Measurements from ENCODE around the gene RXFP1.

The RXFP1 gene

DNA sequence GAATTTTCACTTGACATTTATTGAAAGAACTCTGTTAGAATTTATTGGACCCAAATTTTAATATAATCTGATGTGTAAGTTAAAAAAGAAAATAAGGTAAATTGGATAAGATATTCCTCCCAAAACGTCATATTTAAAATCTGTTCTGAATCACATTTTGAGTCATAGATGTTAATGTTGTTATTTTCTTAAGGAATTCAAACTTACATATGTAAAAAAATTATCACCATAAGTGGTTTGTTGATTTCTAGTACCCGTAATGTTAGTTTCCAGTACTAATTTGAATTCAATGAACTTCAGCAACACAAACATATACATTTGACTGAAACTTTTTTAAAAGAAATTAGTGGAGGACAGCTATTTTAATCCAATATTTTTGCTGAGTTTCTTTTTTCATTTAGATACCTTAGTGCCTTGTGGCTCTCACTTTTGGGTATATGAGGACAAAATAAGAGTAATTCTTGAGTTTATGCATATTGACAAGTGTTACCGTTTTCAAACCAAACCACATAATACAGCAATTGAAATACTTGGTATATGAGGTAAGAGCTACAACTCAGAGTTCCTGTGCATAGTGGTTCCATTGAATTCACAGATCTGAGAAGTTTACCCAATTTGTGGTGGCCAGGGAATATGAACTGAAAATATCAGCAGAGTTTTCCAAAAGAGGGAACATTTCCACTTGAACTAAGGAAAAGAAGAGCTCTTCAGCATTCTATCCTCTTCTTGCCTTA lies 78.2 kb downstream of the RXFP1 start:
- TF ChIP-seq JUND (IDR thresholded peaks at IDR 0.05; ENCODE audit: low read depth), result no peak
- in situ Hi-C loops (cut with HindIII; ENCODE audit: low pct_unique_long_range_greater_than_20kb, low sequenced_read_pairs), result no loop called here
- DNase-seq (ENCODE audit: low read depth in 1 of 2, low spot score in 1 of 2), result no peak

GRCh38 chr4:158604369-158604768 lies 82.7 kb downstream of the RXFP1 start:
- DNase-seq (ENCODE audit: low read depth in 1 of 2, low spot score in 1 of 2), result no peak
- in situ Hi-C loops (cut with HindIII; ENCODE audit: low pct_unique_long_range_greater_than_20kb, low sequenced_read_pairs), result no loop called here
- TF ChIP-seq JUND (IDR thresholded peaks at IDR 0.05; ENCODE audit: low read depth), result no peak

- in situ Hi-C loops (cut with HindIII; ENCODE audit: low pct_unique_long_range_greater_than_20kb, low sequenced_read_pairs), result no loop called here
- no peak for TF ChIP-seq JUND (IDR thresholded peaks at IDR 0.05; ENCODE audit: low read depth)
- no peak for DNase-seq (ENCODE audit: low read depth in 1 of 2, low spot score in 1 of 2)
Observed at GRCh38 chr4:158605393-158605792, 83.7 kb downstream of the RXFP1 start.

- DNase-seq (ENCODE audit: low read depth in 1 of 2, low spot score in 1 of 2), result no peak
- no peak for TF ChIP-seq JUND (IDR thresholded peaks at IDR 0.05; ENCODE audit: low read depth)
- in situ Hi-C loops (cut with HindIII; ENCODE audit: low pct_unique_long_range_greater_than_20kb, low sequenced_read_pairs), result no loop called here
Observed at GRCh38 chr4:158606969-158607368, 85.3 kb downstream of the RXFP1 start.

DNA sequence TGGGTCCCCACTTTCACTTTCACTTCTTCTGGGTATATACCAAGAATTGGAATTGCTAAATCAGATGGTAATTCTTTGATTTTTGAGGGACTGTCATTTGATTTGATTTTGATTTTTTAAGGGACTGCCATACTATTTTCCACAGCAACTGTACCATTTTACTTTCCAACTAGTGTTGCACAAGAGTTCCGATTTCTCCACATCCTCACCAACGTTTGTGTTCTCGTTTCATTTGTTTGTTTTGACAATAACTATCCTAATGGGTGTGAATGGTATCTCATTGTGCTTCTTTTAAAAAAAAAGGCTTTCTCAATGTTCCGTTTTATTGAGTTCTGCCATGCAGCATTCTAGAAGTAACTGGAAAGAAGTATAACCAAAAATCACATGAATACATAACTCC lies 87.4 kb downstream of the RXFP1 start:
- no peak for TF ChIP-seq JUND (IDR thresholded peaks at IDR 0.05; ENCODE audit: low read depth)
- no peak for DNase-seq (ENCODE audit: low read depth in 1 of 2, low spot score in 1 of 2)
- in situ Hi-C loops (cut with HindIII; ENCODE audit: low pct_unique_long_range_greater_than_20kb, low sequenced_read_pairs), result no loop called here

- no peak for DNase-seq (ENCODE audit: low read depth in 1 of 2, low spot score in 1 of 2)
- TF ChIP-seq JUND (IDR thresholded peaks at IDR 0.05; ENCODE audit: low read depth), result no peak
- in situ Hi-C loops (cut with HindIII; ENCODE audit: low pct_unique_long_range_greater_than_20kb, low sequenced_read_pairs), result no loop called here
Observed at GRCh38 chr4:158610790-158611189, 89.1 kb downstream of the RXFP1 start.

DNA sequence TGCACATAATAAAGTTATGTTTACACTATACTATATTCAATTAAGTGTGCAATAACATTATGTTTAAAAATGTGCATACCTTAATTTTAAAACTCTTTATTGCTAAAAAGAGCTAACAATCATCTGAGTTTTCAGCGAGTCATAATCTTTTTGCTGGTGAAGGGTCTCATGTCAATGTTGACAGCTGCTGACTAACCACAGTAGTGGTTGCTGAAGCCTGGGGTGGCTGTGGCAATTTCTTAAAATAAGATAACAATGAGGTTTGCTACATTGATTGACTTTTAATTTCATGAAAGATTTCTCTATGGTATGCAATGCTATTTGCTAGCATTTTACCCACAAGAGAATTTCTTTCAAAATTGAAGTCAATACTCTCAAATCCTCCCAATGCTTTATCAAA lies 91.4 kb downstream of the RXFP1 start:
- no peak for TF ChIP-seq JUND (IDR thresholded peaks at IDR 0.05; ENCODE audit: low read depth)

DNA sequence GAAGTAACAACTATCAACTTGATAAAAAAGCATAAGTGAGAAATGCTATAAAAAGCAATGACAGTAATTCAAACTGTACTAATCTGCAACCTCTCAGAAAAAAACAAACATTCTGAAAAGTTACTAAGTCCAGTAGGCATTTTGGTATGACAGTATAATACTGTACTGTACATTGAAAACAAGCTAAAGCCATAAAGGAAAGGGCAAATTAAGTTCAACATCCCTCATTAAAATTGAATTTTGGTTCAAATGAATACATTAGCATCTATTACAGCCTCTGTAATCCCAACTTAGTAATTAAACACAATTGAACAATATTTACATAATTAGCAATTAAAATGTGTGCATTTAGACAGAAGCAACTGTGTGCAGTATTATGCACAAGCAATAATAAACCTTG lies 96.3 kb downstream of the RXFP1 start:
- no peak for DNase-seq (ENCODE audit: low read depth in 1 of 2, low spot score in 1 of 2)
- TF ChIP-seq JUND (IDR thresholded peaks at IDR 0.05; ENCODE audit: low read depth), result no peak
- in situ Hi-C loops (cut with HindIII; ENCODE audit: low pct_unique_long_range_greater_than_20kb, low sequenced_read_pairs), result no loop called here

More for the DNA sequence above, 91.4 kb downstream of the RXFP1 start:
- DNase-seq (ENCODE audit: low read depth in 1 of 2, low spot score in 1 of 2), result no peak
- in situ Hi-C loops (cut with HindIII; ENCODE audit: low pct_unique_long_range_greater_than_20kb, low sequenced_read_pairs), result no loop called here

- DNase-seq (ENCODE audit: low read depth in 1 of 2, low spot score in 1 of 2), result no peak
- TF ChIP-seq JUND (IDR thresholded peaks at IDR 0.05; ENCODE audit: low read depth), result no peak
- in situ Hi-C loops (cut with HindIII; ENCODE audit: low pct_unique_long_range_greater_than_20kb, low sequenced_read_pairs), result no loop called here
Observed at GRCh38 chr4:158621729-158622128, 100.0 kb downstream of the RXFP1 start.

- TF ChIP-seq JUND (IDR thresholded peaks at IDR 0.05; ENCODE audit: low read depth), result no peak
- DNase-seq (ENCODE audit: low read depth in 1 of 2, low spot score in 1 of 2), result no peak
- in situ Hi-C loops (cut with HindIII; ENCODE audit: low pct_unique_long_range_greater_than_20kb, low sequenced_read_pairs), result no loop called here
Observed at GRCh38 chr4:158622251-158622650, 100.6 kb downstream of the RXFP1 start.

GRCh38 chr4:158624889-158625478 lies 103.3 kb downstream of the RXFP1 start:
- no peak for TF ChIP-seq JUND (IDR thresholded peaks at IDR 0.05; ENCODE audit: low read depth)
- in situ Hi-C loops (cut with HindIII; ENCODE audit: low pct_unique_long_range_greater_than_20kb, low sequenced_read_pairs), result no loop called here
- DNase-seq (ENCODE audit: low read depth in 1 of 2, low spot score in 1 of 2), result peak in 1 of 2 experiments; percentile 70

GRCh38 chr4:158625544-158625943 lies 103.9 kb downstream of the RXFP1 start:
- TF ChIP-seq JUND (IDR thresholded peaks at IDR 0.05; ENCODE audit: low read depth), result no peak
- in situ Hi-C loops (cut with HindIII; ENCODE audit: low pct_unique_long_range_greater_than_20kb, low sequenced_read_pairs), result no loop called here
- no peak for DNase-seq (ENCODE audit: low read depth in 1 of 2, low spot score in 1 of 2)

DNA sequence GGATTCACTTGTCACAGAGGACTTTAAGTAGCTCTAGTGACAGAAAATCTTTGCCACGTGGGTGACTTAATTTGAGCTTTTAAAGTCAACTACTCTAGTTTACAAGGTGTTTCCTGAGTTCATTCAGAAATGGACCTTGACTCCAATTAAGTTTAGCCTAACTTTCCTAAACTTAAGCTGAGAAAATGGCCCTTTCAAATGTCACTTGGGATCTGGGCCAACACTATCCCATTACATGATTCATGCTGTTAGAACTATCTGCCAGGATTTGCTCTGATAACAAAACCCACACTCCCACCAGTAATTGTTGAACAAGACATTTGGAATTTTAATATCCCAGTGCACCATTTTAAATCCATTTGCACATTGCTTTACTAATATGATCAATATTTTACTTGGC lies 109.2 kb downstream of the RXFP1 start:
- in situ Hi-C loops (cut with HindIII; ENCODE audit: low pct_unique_long_range_greater_than_20kb, low sequenced_read_pairs), result no loop called here
- TF ChIP-seq JUND (IDR thresholded peaks at IDR 0.05; ENCODE audit: low read depth), result no peak
- DNase-seq (ENCODE audit: low read depth in 1 of 2, low spot score in 1 of 2), result no peak

DNA sequence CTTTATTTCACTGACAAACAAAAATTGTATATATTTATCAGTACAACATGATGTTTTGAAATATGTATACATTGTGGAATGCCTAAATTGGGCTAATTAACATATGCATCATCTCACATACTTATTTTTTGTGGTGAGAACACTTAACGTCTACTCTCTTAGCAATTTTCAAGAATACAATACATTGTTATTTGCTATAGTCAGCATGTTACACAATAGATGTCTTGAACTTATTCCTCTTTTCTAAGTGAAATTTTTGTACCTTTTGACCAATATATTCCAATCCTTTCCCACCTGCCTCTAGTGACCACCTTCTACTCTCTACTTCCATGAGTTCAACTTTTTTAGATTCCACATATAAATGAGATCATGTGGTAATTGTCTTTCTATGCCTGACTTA lies 114.9 kb downstream of the RXFP1 start:
- in situ Hi-C loops (cut with HindIII; ENCODE audit: low pct_unique_long_range_greater_than_20kb, low sequenced_read_pairs), result no loop called here
- no peak for DNase-seq (ENCODE audit: low read depth in 1 of 2, low spot score in 1 of 2)
- no peak for TF ChIP-seq JUND (IDR thresholded peaks at IDR 0.05; ENCODE audit: low read depth)

Data from T47D (cell line).